Sciatic nerve (tissue), 2 donors: ENCODE results near the gene SLC5A7. TPM values are rescaled to one million over a fixed set of nuclear protein-coding genes. Genes with fewer than 3 reads are reported as not detected.

Experiments
- ATAC-seq: fragments of 200-7000 bp; cut with Tn5 transposase; one replicate; pipeline ENCODE4 v1.9.1; 2020; ENCODE audit warnings: mild to moderate bottlenecking, moderate library complexity
- DNase-seq: peaks from one replicate; pipeline ENCODE4 v3.0.0-alpha.2; 2020; ENCODE audit warnings: low spot score
- intact Hi-C: fragments of 100-400 bp; cut with DNase I; formaldehyde crosslinking; loops from one replicate; pipeline ENCODE4 v1.14.2; 2022
- total RNA-seq: library from RNA; stranded (reverse); fragmentation: NEBNext Ultra II Directional; extraction: Animal tissue kit (Norgen Biotek cat#: 25700); gene quantifications from one replicate; pipeline ENCODE4 v1.2.1, GENCODE V29; 2021
- donor health status: DM: no; HTN: no; CAD: no.
- donor health status: DM: no; HTN: no; CAD: no.

SLC5A7 gene
- total RNA-seq, 1 donor from 2014 or later, result not detected

GRCh38 chr2:108058576-108059137 is 72.3 kb downstream of the SLC5A7 start:
- DNase-seq, result no peak
- no peak for ATAC-seq

DNA sequence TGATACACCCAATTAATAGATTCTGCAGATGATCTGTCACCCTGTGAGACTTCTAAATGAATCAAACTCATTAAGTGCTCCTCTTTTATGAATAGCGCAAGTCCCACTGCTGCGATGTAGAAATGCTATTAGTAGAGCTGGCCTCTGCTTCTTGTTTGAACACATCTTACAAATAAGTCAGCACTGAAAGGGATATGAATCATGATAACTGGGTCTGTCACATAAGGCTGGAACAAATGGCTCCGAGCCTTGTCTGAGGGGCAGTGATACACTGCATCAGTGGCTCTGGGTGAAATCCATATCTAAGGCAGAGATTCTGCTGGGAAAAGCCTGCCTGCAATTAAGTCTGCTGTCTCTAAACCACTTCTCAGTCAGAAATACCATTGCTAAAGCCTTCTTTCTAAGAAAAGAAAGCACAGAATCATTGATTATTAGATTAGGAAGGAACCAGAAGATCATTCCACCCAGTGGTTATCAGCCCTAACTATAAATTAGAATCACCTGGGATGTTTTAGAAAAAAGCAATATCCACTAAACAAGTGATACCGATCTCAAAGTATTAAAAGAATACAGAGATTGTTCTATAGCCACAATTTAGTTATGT is 75.2 kb downstream of the SLC5A7 start:
- intact Hi-C loops, result no loop called here
- DNase-seq (no peak), ATAC-seq (no peak)

More at GRCh38 chr2:108058576-108059137, 72.3 kb downstream of the SLC5A7 start:
- intact Hi-C loops, result no loop called here

Other genes starting within 250 kb of the SLC5A7 start
- 0.40 TPM for gene RGPD4, start 159.6 kb upstream of the SLC5A7 start, total RNA-seq